GM19035 (cell line): Measurements from ENCODE around the gene RNF25.

Experiments used
- ATAC-seq: cut with Tn5 transposase; IDR thresholded peaks from one replicate; pipeline ENCODE4 v1.9.1; 2021; ENCODE audit not compliant: unreplicated experiment

RNF25 gene

GRCh38 chr2:218631837-218632236 is 40.0 kb downstream of the RNF25 start:
- no peak for ATAC-seq

GRCh38 chr2:218627939-218628338 is 43.9 kb downstream of the RNF25 start:
- ATAC-seq, result no peak

- no peak for ATAC-seq
Measured at GRCh38 chr2:218626369-218626768, 45.4 kb downstream of the RNF25 start.

GRCh38 chr2:218623366-218623705 is 48.5 kb downstream of the RNF25 start:
- ATAC-seq, result no peak

GRCh38 chr2:218622606-218623365 is 49.0 kb downstream of the RNF25 start:
- ATAC-seq, result no peak

- no peak for ATAC-seq
Measured at GRCh38 chr2:218621007-218621406, 50.8 kb downstream of the RNF25 start.

GRCh38 chr2:218618102-218618860 is 53.5 kb downstream of the RNF25 start:
- ATAC-seq, result no peak

- no peak for ATAC-seq
Measured at GRCh38 chr2:218615868-218616315, 55.9 kb downstream of the RNF25 start.
